Activated naive CD4-positive, alpha-beta T cell treated with anti-CD3 and anti-CD28 coated beads, Interleukin-2, amount 10 ng/mL, durations not matched to agents 7 days and 5 days (primary cell): ENCODE data around the gene ZNF524.
A peak's percentile ranks its signal among the peaks of the same experiment; 100 is the strongest.
"Not testable (repeated sequence)": the region's sequence is repeated elsewhere in the genome, so short reads cannot be mapped to it uniquely, and the experiment has no call there.

Experiments
- CTCF ChIA-PET: fragments of 350-600 bp; sonication (Branson Sonifier 250); formaldehyde crosslinking; loops from one replicate; lab custom pipeline; 2021; ENCODE audit warnings: antibody characterized with exemption; lab: Charles Lee
- DNase-seq: peaks from one replicate; pipeline ENCODE4 v3.0.0-alpha.2; 2020
- H3K27ac Mint-ChIP-seq: one replicate; pipeline ENCODE4 v1.8.0; 2021; ENCODE audit warnings: mild to moderate bottlenecking, moderate library complexity, mixed read lengths
- H3K27me3 Mint-ChIP-seq: one replicate; pipeline ENCODE4 v1.8.0; 2021; ENCODE audit warnings: mild to moderate bottlenecking, mixed read lengths
- H3K36me3 Mint-ChIP-seq: one replicate; pipeline ENCODE4 v1.8.0; 2021; ENCODE audit warnings: mixed read lengths
- H3K4me1 Mint-ChIP-seq: one replicate; pipeline ENCODE4 v1.8.0; 2021; ENCODE audit warnings: mixed read lengths
- H3K4me3 Mint-ChIP-seq: one replicate; pipeline ENCODE4 v1.8.0; 2021; ENCODE audit warnings: mild to moderate bottlenecking, moderate library complexity, mixed read lengths
- H3K9me3 Mint-ChIP-seq: one replicate; pipeline ENCODE4 v1.8.0; 2021; ENCODE audit warnings: mixed read lengths

ZNF524 gene, protein sequence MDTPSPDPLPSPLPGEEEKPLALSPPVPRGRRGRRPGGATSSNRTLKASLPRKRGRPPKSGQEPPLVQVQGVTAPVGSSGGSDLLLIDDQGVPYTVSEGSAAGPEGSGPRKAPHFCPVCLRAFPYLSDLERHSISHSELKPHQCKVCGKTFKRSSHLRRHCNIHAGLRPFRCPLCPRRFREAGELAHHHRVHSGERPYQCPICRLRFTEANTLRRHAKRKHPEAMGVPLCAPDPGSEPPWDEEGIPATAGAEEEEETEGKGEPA

GRCh38 chr19:55599842-55600661 lies at the start of gene ZNF524:
ZNF524 (plus strand) TSS chr19:55600288; CDS start chr19:55602113, 1,825 bp downstream.
- Mint-ChIP-seq H3K27me3 (no peaks in the 10 kb centered on the region), H3K36me3 (peaks cover 43% of the 10 kb centered on the region), H3K4me3 (peak within 1 kb of the TSS; percentile 98), H3K9me3 (peaks cover under 1% of the 10 kb centered on the region), H3K27ac (peak within 1 kb of the TSS; percentile 99), H3K4me1 (peaks cover 38% of the 10 kb centered on the region)
- CTCF ChIA-PET, result interaction anchor here (0.9 to 1.6 kb wide), 2 partner anchors 12 to 24 kb away, joined by 3 to 4 read pairs; partner anchors contain the start of gene ZNF784
- peak; percentile 88 for DNase-seq

DNA sequence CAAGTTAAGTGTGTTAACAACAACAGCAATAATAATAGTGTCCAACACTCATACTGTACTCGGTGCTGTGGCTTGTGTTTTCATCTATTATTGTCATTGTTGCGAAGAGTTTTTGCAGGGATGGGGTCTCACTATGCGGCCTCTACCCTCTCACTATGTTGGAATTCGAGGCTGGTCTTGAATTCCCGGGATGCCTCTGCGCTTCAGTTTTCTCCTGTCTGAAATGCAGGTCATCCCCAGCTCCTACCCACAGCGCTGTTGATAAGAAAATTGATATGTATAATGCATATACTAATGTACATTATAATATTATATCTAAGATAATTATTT lies 49.8 kb upstream of the ZNF524 start:
- no peak for DNase-seq
- CTCF ChIA-PET, result no interaction called here
- Mint-ChIP-seq H3K27me3 (peaks cover 36% of the 10 kb centered on the region), H3K36me3 (no peaks in the 10 kb centered on the region), H3K9me3 (no peaks in the 10 kb centered on the region), H3K4me3 (no peak overlapping the region), H3K27ac (no peak overlapping the region), H3K4me1 (no peaks in the 10 kb centered on the region)

GRCh38 chr19:55552206-55552605 lies 47.9 kb upstream of the ZNF524 start:
- CTCF ChIA-PET, result interaction anchor here (0.5 to 0.7 kb wide), 2 partner anchors 80 to 411 kb away, joined by 3 read pairs; no protein-coding TSS in a partner anchor
- Mint-ChIP-seq H3K27ac (no peak overlapping the region), H3K36me3 (no peaks in the 10 kb centered on the region), H3K4me1 (no peaks in the 10 kb centered on the region), H3K4me3 (no peak overlapping the region), H3K27me3 (peaks cover 21% of the 10 kb centered on the region), H3K9me3 (no peaks in the 10 kb centered on the region)
- no peak for DNase-seq

GRCh38 chr19:55552620-55553019 lies 47.5 kb upstream of the ZNF524 start:
- Mint-ChIP-seq H3K36me3 (no peaks in the 10 kb centered on the region), H3K4me1 (no peaks in the 10 kb centered on the region), H3K9me3 (no peaks in the 10 kb centered on the region), H3K27ac (no peak overlapping the region), H3K4me3 (no peak overlapping the region), H3K27me3 (peaks cover 17% of the 10 kb centered on the region)
- no peak for DNase-seq
- CTCF ChIA-PET, result interaction anchor here (0.5 kb wide), 1 partner anchor 411 kb away, joined by 3 read pairs; no protein-coding TSS in a partner anchor

- no peaks in the 10 kb centered on the region for H3K9me3 Mint-ChIP-seq
- no peak overlapping the region for H3K27ac Mint-ChIP-seq
- H3K27me3 Mint-ChIP-seq, result peaks cover 13% of the 10 kb centered on the region
- CTCF ChIA-PET, result interaction anchor here (1.1 kb wide), 1 partner anchor 52 kb away, joined by 3 read pairs; the partner anchor contains the start of gene ZNF865
- no peaks in the 10 kb centered on the region for H3K36me3 Mint-ChIP-seq
- DNase-seq, result no peak
- H3K4me3 Mint-ChIP-seq, result no peak overlapping the region
- H3K4me1 Mint-ChIP-seq, result no peaks in the 10 kb centered on the region
Observed at GRCh38 chr19:55553217-55554182, 46.6 kb upstream of the ZNF524 start.

GRCh38 chr19:55554302-55554701 lies 45.8 kb upstream of the ZNF524 start:
- Mint-ChIP-seq H3K9me3 (no peaks in the 10 kb centered on the region), H3K4me1 (no peaks in the 10 kb centered on the region), H3K27me3 (peaks cover 13% of the 10 kb centered on the region), H3K36me3 (no peaks in the 10 kb centered on the region), H3K27ac (no peak overlapping the region), H3K4me3 (no peak overlapping the region)
- no peak for DNase-seq
- CTCF ChIA-PET, result interaction anchor here (0.6 to 1.1 kb wide), 2 partner anchors 52 to 137 kb away, joined by 3 to 4 read pairs; partner anchors contain the start of gene ZNF865

GRCh38 chr19:55554741-55555152 lies 45.3 kb upstream of the ZNF524 start:
- H3K36me3 Mint-ChIP-seq, result no peaks in the 10 kb centered on the region
- no peak overlapping the region for H3K27ac Mint-ChIP-seq
- CTCF ChIA-PET, result interaction anchor here (0.6 to 1.1 kb wide), 2 partner anchors 51 to 138 kb away, joined by 3 to 4 read pairs; partner anchors contain the start of gene ZNF865

DNA sequence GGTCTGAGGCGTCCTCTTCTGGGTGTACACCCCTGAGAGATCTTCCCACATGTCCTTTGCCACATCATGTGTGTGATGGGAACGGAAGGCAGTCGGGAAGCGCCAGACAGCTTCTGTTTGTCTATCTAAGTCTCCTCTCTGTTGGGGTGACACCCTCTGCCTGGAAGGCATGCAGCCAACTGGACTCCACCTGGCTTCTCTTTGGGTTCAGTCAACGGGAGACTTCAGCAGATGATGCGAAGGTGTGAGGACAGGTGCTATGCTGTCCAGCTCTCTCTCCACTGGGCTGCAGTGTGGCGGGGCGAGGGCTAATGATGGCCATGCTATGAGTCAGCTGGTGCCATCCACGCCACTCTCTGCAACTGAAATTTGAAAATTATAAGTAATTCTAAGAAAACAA lies 40.4 kb upstream of the ZNF524 start:
- no peaks in the 10 kb centered on the region for H3K9me3 Mint-ChIP-seq
- no peaks in the 10 kb centered on the region for H3K4me1 Mint-ChIP-seq
- no peak overlapping the region for H3K4me3 Mint-ChIP-seq
- CTCF ChIA-PET, result no interaction called here
- no peak overlapping the region for H3K27ac Mint-ChIP-seq
- no peaks in the 10 kb centered on the region for H3K36me3 Mint-ChIP-seq
- DNase-seq, result no peak
- peaks cover 14% of the 10 kb centered on the region for H3K27me3 Mint-ChIP-seq

More at GRCh38 chr19:55554741-55555152, 45.3 kb upstream of the ZNF524 start:
- Mint-ChIP-seq H3K9me3 (no peaks in the 10 kb centered on the region), H3K4me1 (no peaks in the 10 kb centered on the region), H3K27me3 (peaks cover 13% of the 10 kb centered on the region), H3K4me3 (no peak overlapping the region)
- DNase-seq, result no peak

GRCh38 chr19:55563261-55563690 lies 36.8 kb upstream of the ZNF524 start:
- DNase-seq, result no peak
- H3K9me3 Mint-ChIP-seq, result no peaks in the 10 kb centered on the region
- no peaks in the 10 kb centered on the region for H3K4me1 Mint-ChIP-seq
- no peak overlapping the region for H3K27ac Mint-ChIP-seq
- no peaks in the 10 kb centered on the region for H3K36me3 Mint-ChIP-seq
- no peak overlapping the region for H3K4me3 Mint-ChIP-seq
- CTCF ChIA-PET, result no interaction called here
- peaks cover 25% of the 10 kb centered on the region for H3K27me3 Mint-ChIP-seq

DNA sequence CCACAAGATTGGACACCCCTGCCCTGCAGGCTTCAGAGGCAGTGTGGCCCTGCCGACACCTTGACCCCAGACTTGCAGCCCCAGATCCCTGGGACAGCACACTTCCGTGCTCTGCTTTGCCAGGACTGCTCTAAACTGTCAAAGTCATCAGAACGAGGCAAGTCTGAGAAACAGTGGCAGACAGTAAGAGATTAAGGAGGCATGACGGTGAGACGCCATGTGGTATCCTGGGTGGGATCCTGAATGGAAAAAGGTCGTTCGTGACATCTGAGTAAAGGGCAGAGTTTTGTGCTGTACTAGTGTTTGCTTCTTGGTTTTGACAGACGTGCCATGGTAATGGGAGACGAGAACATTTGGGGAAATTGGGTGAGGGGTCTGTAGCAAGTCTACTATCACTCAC lies 33.3 kb upstream of the ZNF524 start:
- CTCF ChIA-PET, result no interaction called here
- Mint-ChIP-seq H3K4me1 (no peaks in the 10 kb centered on the region), H3K36me3 (no peaks in the 10 kb centered on the region), H3K9me3 (no peaks in the 10 kb centered on the region), H3K4me3 (no peak overlapping the region), H3K27ac (no peak overlapping the region), H3K27me3 (peaks cover 11% of the 10 kb centered on the region)
- DNase-seq, result no peak

DNA sequence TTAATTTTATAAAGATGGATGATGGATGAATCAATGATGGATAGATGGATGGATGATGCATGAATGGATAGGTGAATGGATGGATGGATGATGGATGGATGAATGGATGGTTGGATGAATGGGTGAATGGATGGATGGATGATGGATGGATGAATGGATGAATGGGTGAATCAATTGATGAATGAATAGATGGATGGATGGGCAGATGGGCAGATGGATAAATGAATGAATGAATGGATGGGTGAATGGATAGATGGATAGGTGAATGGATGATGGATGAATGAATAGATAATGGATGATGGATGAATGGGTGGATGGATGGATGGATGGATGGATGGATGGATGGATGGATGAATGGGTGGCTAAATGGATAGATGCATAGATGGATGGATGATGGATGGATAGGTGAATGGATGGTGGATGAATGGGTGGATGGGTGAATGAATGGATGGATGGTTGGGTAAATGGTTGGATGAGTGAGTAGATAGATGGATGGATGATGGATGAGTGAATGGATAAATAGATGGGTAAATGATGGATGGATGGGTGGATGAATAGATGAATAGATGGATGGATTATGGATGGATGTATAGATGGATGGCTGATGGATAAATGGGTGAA lies 32.3 kb upstream of the ZNF524 start:
- Mint-ChIP-seq H3K9me3 (no peaks in the 10 kb centered on the region), H3K4me1 (no peaks in the 10 kb centered on the region), H3K27me3 (peaks cover 16% of the 10 kb centered on the region), H3K4me3 (no peak overlapping the region), H3K27ac (no peak overlapping the region), H3K36me3 (no peaks in the 10 kb centered on the region)
- DNase-seq, result no peak
- CTCF ChIA-PET, result no interaction called here

DNA sequence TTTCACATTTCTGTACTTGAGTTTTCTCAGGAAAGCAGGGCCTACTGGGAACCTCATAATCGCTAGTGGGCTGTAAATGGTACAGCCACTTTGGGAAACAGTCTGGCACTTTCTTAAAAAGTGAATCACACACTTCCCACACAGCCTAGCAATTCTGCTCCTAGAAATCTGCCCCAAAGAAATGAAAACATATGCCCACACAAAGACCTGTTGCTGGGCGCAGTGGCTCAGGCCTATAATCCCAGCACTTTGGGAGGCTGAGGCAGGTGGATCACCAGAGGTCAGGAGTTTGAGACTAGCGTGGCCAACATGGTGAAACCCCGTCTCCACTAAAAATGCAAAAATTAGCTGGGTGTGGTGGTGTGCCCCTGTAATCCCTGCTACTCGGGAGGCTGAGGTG lies 30.6 kb upstream of the ZNF524 start:
- H3K27me3 Mint-ChIP-seq, result peaks cover 16% of the 10 kb centered on the region
- H3K4me1 Mint-ChIP-seq, CTCF ChIA-PET, H3K4me3 Mint-ChIP-seq, H3K9me3 Mint-ChIP-seq, DNase-seq, H3K36me3 Mint-ChIP-seq, H3K27ac Mint-ChIP-seq: not testable (repeated sequence)

- not testable (repeated sequence) for DNase-seq, H3K27ac Mint-ChIP-seq, H3K9me3 Mint-ChIP-seq, H3K4me1 Mint-ChIP-seq, H3K4me3 Mint-ChIP-seq, H3K36me3 Mint-ChIP-seq, H3K27me3 Mint-ChIP-seq
- CTCF ChIA-PET, result interaction anchor here (1.6 kb wide), 1 partner anchor 10 kb away, joined by 3 read pairs; no protein-coding TSS in a partner anchor
Observed at GRCh38 chr19:55573929-55574328, 26.2 kb upstream of the ZNF524 start.
